Liver (tissue), 9 donors: ENCODE results near the gene PARD6B. TPM values are rescaled to one million over a fixed set of nuclear protein-coding genes. Genes with fewer than 3 reads are reported as not detected.

ENCODE experiments used
- DNase-seq: peaks from one replicate; pipeline ENCODE4 v3.0.0-alpha.2; 2017; ENCODE audit warnings: low spot score
- H3K27ac ChIP-seq, 2 donors: one replicate each; pipeline ENCODE4 v1.7.0; 2013; ENCODE audit warnings: inconsistent platforms in 2 of 2, low read length in 2 of 2, control low read depth in 1 of 2, low read depth in 1 of 2, mild to moderate bottlenecking in 1 of 2
- H3K27me3 ChIP-seq, 4 donors: one replicate each; pipeline versions ENCODE4 v1.6.1 to v1.7.0; 2013; ENCODE audit warnings: low read length in 3 of 4, inconsistent platforms in 1 of 4, mild to moderate bottlenecking in 1 of 4, moderate library complexity in 1 of 4; ENCODE audit not compliant: control insufficient read depth in 4 of 4, insufficient read depth in 4 of 4
- H3K36me3 ChIP-seq, 4 donors: one replicate each; pipeline versions ENCODE4 v1.6.1 to v1.7.0; 2013; ENCODE audit warnings: low read length in 3 of 4, mild to moderate bottlenecking in 3 of 4, low read depth in 1 of 4, moderate library complexity in 1 of 4; ENCODE audit not compliant: control insufficient read depth in 4 of 4, insufficient read depth in 3 of 4
- H3K4me1 ChIP-seq, 4 donors: one replicate each; pipeline versions ENCODE4 v1.6.1 to v1.7.0; 2013; ENCODE audit warnings: low read length in 3 of 4, mild to moderate bottlenecking in 3 of 4, moderate library complexity in 1 of 4; ENCODE audit not compliant: control insufficient read depth in 4 of 4, insufficient read depth in 4 of 4
- H3K4me3 ChIP-seq, 3 donors: one replicate each; pipeline versions ENCODE4 v1.6.1 to v1.7.0; 2013; ENCODE audit warnings: low read length in 3 of 3, control low read depth in 1 of 3, low read depth in 1 of 3, mild to moderate bottlenecking in 1 of 3
- H3K9ac ChIP-seq, 2 donors: one replicate each; pipeline ENCODE4 v1.7.0; 2013; ENCODE audit warnings: low read length in 2 of 2, mild to moderate bottlenecking in 2 of 2, moderate library complexity in 2 of 2, control low read depth in 1 of 2, low read depth in 1 of 2
- H3K9me3 ChIP-seq, 4 donors: one replicate each; pipeline versions ENCODE4 v1.6.1 to v1.7.0; 2013; ENCODE audit warnings: low read length in 3 of 4; ENCODE audit not compliant: control insufficient read depth in 4 of 4
- EGR1 ChIP-seq, 2 donors: IDR thresholded peaks; 2 replicates each; pipeline ENCODE4 v1.6.1; 2016 to 2018; ENCODE audit warnings: antibody characterized with exemption in 2 of 2, low read depth in 2 of 2
- FOXA1 ChIP-seq: IDR thresholded peaks from 2 replicates; pipeline ENCODE4 v1.6.1; 2016; ENCODE audit warnings: antibody characterized with exemption
- GABPA ChIP-seq, 2 donors: IDR thresholded peaks in 1 of 2; conservative IDR thresholded peaks in 1 of 2; 2 replicates each; pipeline ENCODE4 v1.6.1; 2016; ENCODE audit warnings: antibody characterized with exemption in 2 of 2, mild to moderate bottlenecking in 1 of 2, moderate library complexity in 1 of 2
- HNF4G ChIP-seq: IDR thresholded peaks from 2 replicates; pipeline ENCODE4 v1.6.1; 2016; ENCODE audit warnings: antibody characterized with exemption
- NR2F2 ChIP-seq: IDR thresholded peaks from 2 replicates; pipeline ENCODE4 v1.6.1; 2016; ENCODE audit warnings: antibody characterized with exemption
- SP1 ChIP-seq: IDR thresholded peaks from 2 replicates; pipeline ENCODE4 v1.6.1; 2018; ENCODE audit warnings: antibody characterized with exemption, mild to moderate bottlenecking
- TAF1 ChIP-seq: conservative IDR thresholded peaks from 2 replicates; pipeline ENCODE4 v1.6.1; 2016; ENCODE audit warnings: antibody characterized with exemption, mild to moderate bottlenecking
- WGBS: extraction: QIAGEN DNeasy Blood & Tissue Kit; methylation state at CpG from one replicate; pipeline ENCODE4 v1.1.7; 2013; 5-methylcytosine and 5-hydroxymethylcytosine counted together
- polyA plus RNA-seq, 2 donors: library from polyadenylated mRNA; stranded (reverse) in 1 of 2; unstranded in 1 of 2; fragments of 200-250 nt in 1 of 2; fragments of >200 nt in 1 of 2; fragmentation: Nextera tagmentation in 1 of 2; extraction: Ambion mirVana in 1 of 2; gene quantifications; one replicate each; pipeline versions ENCODE4 v1.2.1 to v1.2.3, GENCODE V29; 2013 to 2015
- total RNA-seq, 2 donors: library from RNA; depleted of rRNA; stranded (reverse); fragments of >200 nt; gene quantifications; one replicate each; pipeline ENCODE4 v1.2.3, GENCODE V29; 2014
- TF ChIP-seq, protein P1 (sequence below): fragments of 150-350 bp; IDR thresholded peaks from 2 replicates; pipeline ENCODE4 v1.5.1; 2017; ENCODE audit warnings: improper control_type of control experiment, low read depth, low read length; ENCODE audit not compliant: missing input control
- TF ChIP-seq, protein P2 (sequence below): IDR thresholded peaks from 2 replicates; pipeline ENCODE4 v1.6.1; 2016; ENCODE audit warnings: antibody characterized with exemption, mild to moderate bottlenecking
- TF ChIP-seq, protein P3 (sequence below): IDR thresholded peaks from 2 replicates; pipeline ENCODE4 v1.6.1; 2016; ENCODE audit warnings: antibody characterized with exemption
- TF ChIP-seq, protein P4 (sequence below): IDR thresholded peaks from 2 replicates; pipeline ENCODE4 v1.6.1; 2016; ENCODE audit warnings: antibody characterized with exemption
- donor health status: healthy.
- donor health status: healthy.
- donor health status: healthy.
- donor health status: healthy.
- donor health status: healthy.

Gene PARD6B
- total and polyA plus RNA-seq, 4 donors: 1.2 to 8.8 (median 5.9) TPM

DNA sequence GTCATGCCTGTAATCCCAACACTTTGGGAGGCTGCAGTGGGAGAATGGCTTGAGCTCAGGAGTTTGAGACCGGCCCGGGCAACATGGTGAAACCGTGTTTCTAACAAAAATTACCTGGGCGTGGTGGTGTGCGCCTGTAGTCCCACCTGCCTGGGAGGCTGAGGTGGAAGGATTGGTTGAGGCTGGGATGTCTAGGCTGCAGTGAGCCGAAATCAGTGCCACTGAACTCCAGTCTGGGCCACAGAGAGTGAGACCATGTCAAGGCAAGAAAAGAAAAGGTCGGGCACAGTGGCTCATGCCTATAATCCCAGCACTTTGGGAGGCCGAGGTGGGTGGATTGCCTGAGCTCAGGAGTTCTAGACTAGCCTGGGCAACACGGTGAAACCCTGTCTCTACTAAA is 55.3 kb downstream of the PARD6B start:
- no peaks in the 10 kb centered on the region for H3K9me3 ChIP-seq
- no peaks in the 10 kb centered on the region for H3K27me3 ChIP-seq
- no peak overlapping the region for H3K27ac ChIP-seq
- peaks cover 0 to 8% (median 6%) of the 10 kb centered on the region in 4 donors for H3K4me1 ChIP-seq
- H3K36me3 ChIP-seq: no peaks in the 10 kb centered on the region
- 92% methylated on average over 9 of the region's 9 CpGs for WGBS
- H3K9ac ChIP-seq: no peak overlapping the region
- DNase-seq: no peak
- TF ChIP-seq NR2F2: no peak
- TF ChIP-seq SP1: no peak
- TF ChIP-seq EGR1 (IDR thresholded peaks at IDR 0.05; ENCODE audit: low read depth in 2 of 2): no peak
- TF ChIP-seq HNF4G: no peak
- no peak for TF ChIP-seq TAF1
- TF ChIP-seq, protein P1, sequence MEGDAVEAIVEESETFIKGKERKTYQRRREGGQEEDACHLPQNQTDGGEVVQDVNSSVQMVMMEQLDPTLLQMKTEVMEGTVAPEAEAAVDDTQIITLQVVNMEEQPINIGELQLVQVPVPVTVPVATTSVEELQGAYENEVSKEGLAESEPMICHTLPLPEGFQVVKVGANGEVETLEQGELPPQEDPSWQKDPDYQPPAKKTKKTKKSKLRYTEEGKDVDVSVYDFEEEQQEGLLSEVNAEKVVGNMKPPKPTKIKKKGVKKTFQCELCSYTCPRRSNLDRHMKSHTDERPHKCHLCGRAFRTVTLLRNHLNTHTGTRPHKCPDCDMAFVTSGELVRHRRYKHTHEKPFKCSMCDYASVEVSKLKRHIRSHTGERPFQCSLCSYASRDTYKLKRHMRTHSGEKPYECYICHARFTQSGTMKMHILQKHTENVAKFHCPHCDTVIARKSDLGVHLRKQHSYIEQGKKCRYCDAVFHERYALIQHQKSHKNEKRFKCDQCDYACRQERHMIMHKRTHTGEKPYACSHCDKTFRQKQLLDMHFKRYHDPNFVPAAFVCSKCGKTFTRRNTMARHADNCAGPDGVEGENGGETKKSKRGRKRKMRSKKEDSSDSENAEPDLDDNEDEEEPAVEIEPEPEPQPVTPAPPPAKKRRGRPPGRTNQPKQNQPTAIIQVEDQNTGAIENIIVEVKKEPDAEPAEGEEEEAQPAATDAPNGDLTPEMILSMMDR: no peak
- TF ChIP-seq, protein P2, sequence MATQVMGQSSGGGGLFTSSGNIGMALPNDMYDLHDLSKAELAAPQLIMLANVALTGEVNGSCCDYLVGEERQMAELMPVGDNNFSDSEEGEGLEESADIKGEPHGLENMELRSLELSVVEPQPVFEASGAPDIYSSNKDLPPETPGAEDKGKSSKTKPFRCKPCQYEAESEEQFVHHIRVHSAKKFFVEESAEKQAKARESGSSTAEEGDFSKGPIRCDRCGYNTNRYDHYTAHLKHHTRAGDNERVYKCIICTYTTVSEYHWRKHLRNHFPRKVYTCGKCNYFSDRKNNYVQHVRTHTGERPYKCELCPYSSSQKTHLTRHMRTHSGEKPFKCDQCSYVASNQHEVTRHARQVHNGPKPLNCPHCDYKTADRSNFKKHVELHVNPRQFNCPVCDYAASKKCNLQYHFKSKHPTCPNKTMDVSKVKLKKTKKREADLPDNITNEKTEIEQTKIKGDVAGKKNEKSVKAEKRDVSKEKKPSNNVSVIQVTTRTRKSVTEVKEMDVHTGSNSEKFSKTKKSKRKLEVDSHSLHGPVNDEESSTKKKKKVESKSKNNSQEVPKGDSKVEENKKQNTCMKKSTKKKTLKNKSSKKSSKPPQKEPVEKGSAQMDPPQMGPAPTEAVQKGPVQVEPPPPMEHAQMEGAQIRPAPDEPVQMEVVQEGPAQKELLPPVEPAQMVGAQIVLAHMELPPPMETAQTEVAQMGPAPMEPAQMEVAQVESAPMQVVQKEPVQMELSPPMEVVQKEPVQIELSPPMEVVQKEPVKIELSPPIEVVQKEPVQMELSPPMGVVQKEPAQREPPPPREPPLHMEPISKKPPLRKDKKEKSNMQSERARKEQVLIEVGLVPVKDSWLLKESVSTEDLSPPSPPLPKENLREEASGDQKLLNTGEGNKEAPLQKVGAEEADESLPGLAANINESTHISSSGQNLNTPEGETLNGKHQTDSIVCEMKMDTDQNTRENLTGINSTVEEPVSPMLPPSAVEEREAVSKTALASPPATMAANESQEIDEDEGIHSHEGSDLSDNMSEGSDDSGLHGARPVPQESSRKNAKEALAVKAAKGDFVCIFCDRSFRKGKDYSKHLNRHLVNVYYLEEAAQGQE: no peak
- no peak for TF ChIP-seq FOXA1
- no peak for TF ChIP-seq GABPA (IDR thresholded peaks at IDR 0.05 in 1 of 2, conservative IDR thresholded peaks at IDR 0.05 in 1 of 2)
- TF ChIP-seq, protein P3, sequence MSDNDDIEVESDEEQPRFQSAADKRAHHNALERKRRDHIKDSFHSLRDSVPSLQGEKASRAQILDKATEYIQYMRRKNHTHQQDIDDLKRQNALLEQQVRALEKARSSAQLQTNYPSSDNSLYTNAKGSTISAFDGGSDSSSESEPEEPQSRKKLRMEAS: no peak
- no peak overlapping the region for H3K4me3 ChIP-seq

DNA sequence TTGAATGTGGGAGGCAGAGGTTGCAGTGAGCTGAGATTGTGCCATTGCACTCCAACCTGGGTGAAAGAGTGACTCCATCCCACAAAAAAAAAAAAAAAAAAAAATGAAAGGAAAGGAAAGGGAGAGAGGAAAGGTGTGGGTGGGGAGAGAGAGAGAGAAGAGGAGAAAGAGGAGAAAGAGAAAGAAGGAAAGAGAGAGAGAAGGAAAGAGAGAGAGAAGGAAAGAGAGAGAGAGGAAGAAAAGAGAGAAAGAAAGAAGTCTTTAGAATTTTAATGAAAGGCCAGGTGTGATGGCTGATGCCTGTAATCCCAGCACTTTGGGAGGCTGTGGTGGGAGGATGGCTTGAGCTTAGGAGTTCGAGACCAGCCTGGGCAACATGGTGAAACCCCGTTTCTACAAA is 55.8 kb downstream of the PARD6B start:
- no peak for DNase-seq
- H3K4me1 ChIP-seq: peaks cover 0 to 8% (median 6%) of the 10 kb centered on the region in 4 donors
- 97% methylated on average over 2 of the region's 2 CpGs for WGBS
- no peaks in the 10 kb centered on the region for H3K9me3 ChIP-seq
- H3K4me3 ChIP-seq: no peak overlapping the region
- H3K36me3 ChIP-seq: no peaks in the 10 kb centered on the region
- H3K9ac ChIP-seq: no peak overlapping the region
- H3K27ac ChIP-seq: no peak overlapping the region
- TF ChIP-seq TAF1: no peak
- TF ChIP-seq, protein P4, sequence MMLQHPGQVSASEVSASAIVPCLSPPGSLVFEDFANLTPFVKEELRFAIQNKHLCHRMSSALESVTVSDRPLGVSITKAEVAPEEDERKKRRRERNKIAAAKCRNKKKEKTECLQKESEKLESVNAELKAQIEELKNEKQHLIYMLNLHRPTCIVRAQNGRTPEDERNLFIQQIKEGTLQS: no peak
- H3K27me3 ChIP-seq: no peaks in the 10 kb centered on the region
